ENCODE measurements around the gene PAXX.

DNA sequence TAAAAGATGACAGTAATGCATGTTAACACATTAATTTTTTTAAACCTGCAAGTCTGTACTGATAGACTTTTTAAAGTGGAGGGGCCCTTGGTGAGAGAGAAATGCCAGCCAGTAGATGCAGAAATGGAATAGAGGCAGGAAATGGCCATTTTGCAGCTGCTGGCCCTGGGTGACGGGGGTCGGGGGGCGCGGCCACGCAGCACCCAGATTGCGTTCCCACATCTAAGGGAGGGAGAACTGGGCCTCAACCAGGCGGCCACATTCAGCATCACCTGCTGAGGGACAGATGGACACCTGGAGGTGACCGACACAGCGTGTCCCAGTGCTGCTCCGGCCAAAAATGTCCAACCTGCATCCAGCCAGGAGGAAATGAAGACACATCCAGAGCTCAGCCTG, 10.4 kb downstream of the PAXX start:
- no peak for TF ChIP-seq POLR2A (IDR thresholded peaks at IDR 0.05; ENCODE audit: low read length)
- no peak for TF ChIP-seq GATA1 (IDR thresholded peaks at IDR 0.05; ENCODE audit: low read depth, low read length)
